Calu3 (cell line): ENCODE results near the gene RPS6KA5. TPM values are rescaled to one million over a fixed set of nuclear protein-coding genes. Genes with fewer than 3 reads are reported as not detected.

ENCODE experiments used
- BruUV-seq: library from RNA; stranded (reverse); fragments of 400-500 nt; replicated peaks from 2 replicates; lab custom pipeline; 2021; lab: Mats Ljungman, UMichigan
- CTCF ChIA-PET: fragments of 300-600 bp; sonication (Branson Sonifier 250); formaldehyde crosslinking; loops from one replicate; lab custom pipeline; 2022; ENCODE audit warnings: antibody characterized with exemption; lab: Charles Lee
- DNase-seq: peaks from one replicate; pipeline ENCODE4 v3.0.0; 2022
- H3K27ac Mint-ChIP-seq: one replicate; pipeline ENCODE4 v1.8.0; 2022; ENCODE audit warnings: mixed read lengths; ENCODE audit not compliant: unreplicated experiment
- H3K27me3 Mint-ChIP-seq: one replicate; pipeline ENCODE4 v1.8.0; 2022; ENCODE audit warnings: mixed read lengths; ENCODE audit not compliant: unreplicated experiment
- H3K36me3 Mint-ChIP-seq: one replicate; pipeline ENCODE4 v1.8.0; 2022; ENCODE audit warnings: mild to moderate bottlenecking, moderate library complexity, mixed read lengths; ENCODE audit not compliant: insufficient read depth, unreplicated experiment
- H3K4me1 Mint-ChIP-seq: one replicate; pipeline ENCODE4 v1.8.0; 2022; ENCODE audit warnings: mild to moderate bottlenecking, low read depth, mixed read lengths; ENCODE audit not compliant: unreplicated experiment
- H3K4me3 Mint-ChIP-seq: one replicate; pipeline ENCODE4 v1.8.0; 2022; ENCODE audit warnings: mild to moderate bottlenecking, low read depth, moderate library complexity, mixed read lengths; ENCODE audit not compliant: unreplicated experiment
- H3K9me3 Mint-ChIP-seq: one replicate; pipeline ENCODE4 v1.8.0; 2022; ENCODE audit warnings: low read depth, mixed read lengths; ENCODE audit not compliant: unreplicated experiment
- intact Hi-C: fragments of 100-400 bp; cut with micrococcal nuclease; formaldehyde crosslinking; loops from one replicate; pipeline ENCODE4 v1.10.0; 2022; ENCODE audit not compliant: unreplicated experiment
- total RNA-seq: library from RNA; stranded (reverse); gene quantifications from 2 replicates; pipeline ENCODE4 v1.2.3, GENCODE V29; 2022
- TF ChIP-seq, protein P1 (sequence below): fragments of 200-600 bp; IDR thresholded peaks from one replicate; pipeline ENCODE4 v1.8.0; 2022; ENCODE audit warnings: antibody characterized with exemption; ENCODE audit not compliant: unreplicated experiment

The RPS6KA5 gene
- total RNA-seq, 1 experiment from 2014 or later: 10.3 TPM

DNA sequence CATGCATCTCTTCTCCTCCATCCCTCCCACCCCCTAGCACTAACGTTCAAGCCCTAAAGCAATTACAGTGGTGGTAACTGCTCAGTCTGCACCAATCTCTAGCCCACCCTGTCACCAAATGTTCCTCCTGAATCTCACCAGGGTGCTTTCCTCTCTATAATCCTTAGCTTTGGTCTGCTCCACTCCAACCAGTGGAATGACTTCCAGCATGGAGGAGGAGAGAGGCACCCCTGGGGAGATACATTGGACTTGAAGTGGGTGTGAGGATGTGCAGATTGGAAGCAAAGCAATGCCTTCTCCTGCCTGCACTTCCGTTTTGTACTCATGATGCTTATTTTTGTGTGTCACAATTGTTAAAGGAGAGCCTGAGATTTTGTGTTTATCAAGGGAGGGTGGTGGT is 24.1 kb upstream of the RPS6KA5 start:
- Mint-ChIP-seq H3K36me3 (peaks cover 9% of the 10 kb centered on the region), H3K4me1 (peaks cover 15% of the 10 kb centered on the region), H3K27me3 (no peaks in the 10 kb centered on the region), H3K27ac (no peak overlapping the region), H3K9me3 (no peaks in the 10 kb centered on the region), H3K4me3 (no peak overlapping the region)
- intact Hi-C loops: no loop called here
- TF ChIP-seq, protein P1, sequence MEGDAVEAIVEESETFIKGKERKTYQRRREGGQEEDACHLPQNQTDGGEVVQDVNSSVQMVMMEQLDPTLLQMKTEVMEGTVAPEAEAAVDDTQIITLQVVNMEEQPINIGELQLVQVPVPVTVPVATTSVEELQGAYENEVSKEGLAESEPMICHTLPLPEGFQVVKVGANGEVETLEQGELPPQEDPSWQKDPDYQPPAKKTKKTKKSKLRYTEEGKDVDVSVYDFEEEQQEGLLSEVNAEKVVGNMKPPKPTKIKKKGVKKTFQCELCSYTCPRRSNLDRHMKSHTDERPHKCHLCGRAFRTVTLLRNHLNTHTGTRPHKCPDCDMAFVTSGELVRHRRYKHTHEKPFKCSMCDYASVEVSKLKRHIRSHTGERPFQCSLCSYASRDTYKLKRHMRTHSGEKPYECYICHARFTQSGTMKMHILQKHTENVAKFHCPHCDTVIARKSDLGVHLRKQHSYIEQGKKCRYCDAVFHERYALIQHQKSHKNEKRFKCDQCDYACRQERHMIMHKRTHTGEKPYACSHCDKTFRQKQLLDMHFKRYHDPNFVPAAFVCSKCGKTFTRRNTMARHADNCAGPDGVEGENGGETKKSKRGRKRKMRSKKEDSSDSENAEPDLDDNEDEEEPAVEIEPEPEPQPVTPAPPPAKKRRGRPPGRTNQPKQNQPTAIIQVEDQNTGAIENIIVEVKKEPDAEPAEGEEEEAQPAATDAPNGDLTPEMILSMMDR: no peak
- CTCF ChIA-PET: no interaction called here
- BruUV-seq: no TSS peak
- DNase-seq: no peak

DNA sequence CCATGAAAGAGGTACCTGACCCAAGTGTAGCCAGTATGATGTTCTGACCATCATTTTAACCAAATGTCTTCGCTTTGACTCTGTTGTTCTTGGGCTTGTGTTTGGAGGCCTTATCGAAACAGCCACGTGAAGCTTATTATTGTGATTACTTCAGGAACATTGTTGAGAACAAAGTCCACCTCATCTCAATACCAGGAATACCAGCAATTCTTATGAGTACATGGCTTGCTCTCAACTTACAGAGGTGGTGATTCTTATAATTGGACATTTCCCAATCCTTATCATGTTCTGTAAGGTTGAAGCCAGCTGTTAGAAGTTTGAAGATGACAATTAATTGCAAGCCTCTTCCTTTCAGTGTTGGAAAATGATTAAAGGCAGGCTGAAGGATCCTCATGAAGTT is 21.8 kb upstream of the RPS6KA5 start:
- CTCF ChIA-PET: interaction anchor here (1.5 kb wide), 1 partner anchor 22 kb away, joined by 6 read pairs; the partner anchor contains the start of gene RPS6KA5
- DNase-seq: no peak
- BruUV-seq: no TSS peak
- Mint-ChIP-seq H3K4me3 (no peak overlapping the region), H3K9me3 (no peaks in the 10 kb centered on the region), H3K27me3 (no peaks in the 10 kb centered on the region), H3K27ac (no peak overlapping the region), H3K36me3 (peaks cover 7% of the 10 kb centered on the region), H3K4me1 (peaks cover 5% of the 10 kb centered on the region)
- TF ChIP-seq, protein P1: no peak
- intact Hi-C loops: no loop called here

DNA sequence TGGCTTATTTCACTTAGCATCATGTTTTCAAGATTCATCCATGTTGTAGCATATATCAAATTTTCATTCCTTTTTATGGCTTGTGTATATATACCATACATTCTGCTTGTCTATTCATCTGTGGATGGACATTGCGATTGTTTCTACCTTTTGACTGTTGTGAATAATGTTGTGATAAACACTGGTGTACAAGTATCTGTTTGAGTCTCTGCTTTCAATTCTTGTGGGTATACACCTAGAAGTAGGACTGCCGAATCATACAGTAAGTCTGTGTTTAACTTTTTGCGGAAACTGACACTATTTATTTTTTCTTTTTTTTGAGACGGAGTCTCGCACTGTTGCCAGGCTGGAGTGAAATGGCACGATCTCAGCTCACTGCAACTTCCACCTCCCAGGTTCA is 19.6 kb upstream of the RPS6KA5 start:
- BruUV-seq: no TSS peak
- H3K36me3 Mint-ChIP-seq: peaks cover 4% of the 10 kb centered on the region
- H3K4me1 Mint-ChIP-seq: no peaks in the 10 kb centered on the region
- TF ChIP-seq, protein P1: no peak
- no peaks in the 10 kb centered on the region for H3K9me3 Mint-ChIP-seq
- H3K27me3 Mint-ChIP-seq: no peaks in the 10 kb centered on the region
- intact Hi-C loops: no loop called here
- no peak overlapping the region for H3K27ac Mint-ChIP-seq
- CTCF ChIA-PET: no interaction called here
- DNase-seq: no peak
- no peak overlapping the region for H3K4me3 Mint-ChIP-seq

DNA sequence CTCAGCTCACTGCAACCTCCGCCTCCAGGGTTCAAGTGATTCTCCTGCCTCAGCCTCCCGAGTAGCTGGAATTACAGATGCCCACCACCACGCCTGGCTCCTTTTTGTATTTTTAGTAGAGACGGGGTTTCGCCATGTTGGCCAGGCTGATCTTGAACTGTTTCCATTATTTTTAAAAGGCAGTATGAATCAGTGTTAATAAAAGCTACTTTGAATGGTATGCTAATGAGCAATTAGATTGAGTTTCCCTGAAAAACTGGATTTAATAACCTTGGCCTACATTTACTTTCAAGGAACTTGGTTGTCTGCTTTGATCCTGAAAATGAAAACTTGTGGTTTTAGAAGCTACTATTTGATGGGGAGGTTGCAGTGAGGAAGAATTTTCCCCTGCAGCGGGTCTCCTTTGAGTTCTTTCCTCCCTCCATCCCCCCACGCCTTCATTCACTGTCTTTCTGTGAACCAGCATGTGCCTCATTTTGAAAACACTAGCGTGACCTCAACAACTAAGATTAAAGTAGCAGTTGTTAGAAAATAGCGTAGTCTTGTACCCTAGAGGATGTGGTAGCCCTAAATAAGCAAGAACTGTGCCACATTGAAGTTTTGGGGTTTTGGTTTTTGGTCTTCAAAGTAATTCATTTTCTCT is 17.8 kb upstream of the RPS6KA5 start:
- Mint-ChIP-seq H3K4me3 (no peak overlapping the region), H3K36me3 (peaks cover 4% of the 10 kb centered on the region), H3K27me3 (no peaks in the 10 kb centered on the region), H3K9me3 (no peaks in the 10 kb centered on the region), H3K27ac (no peak overlapping the region), H3K4me1 (no peaks in the 10 kb centered on the region)
- no peak for DNase-seq
- intact Hi-C loops: no loop called here
- TF ChIP-seq, protein P1: no peak
- no TSS peak for BruUV-seq
- CTCF ChIA-PET: no interaction called here
